Small intestine (tissue), 7 donors: ENCODE results near the gene MKNK1. TPM values are rescaled to one million over a fixed set of nuclear protein-coding genes. Genes with fewer than 3 reads are reported as not detected.
A peak's percentile ranks its signal among the peaks of the same experiment; 100 is the strongest.

Experiments
- DNase-seq, 2 donors: peaks; one replicate each; pipeline versions ENCODE4 v3.0.0 to v3.0.0-alpha.2; 2013
- FAIRE-seq: peaks from 2 replicates; lab custom pipeline; 2012; peaks lifted over from hg19 to GRCh38; lab: Jason Lieb, UNC
- H3K27ac ChIP-seq, 3 donors: one replicate each; pipeline ENCODE4 v1.5.1; 2013; ENCODE audit warnings: low read length in 2 of 3, mild to moderate bottlenecking in 2 of 3, control low read depth in 1 of 3, inconsistent platforms in 1 of 3, low read depth in 1 of 3, moderate library complexity in 1 of 3
- H3K27me3 ChIP-seq, 3 donors: one replicate each; pipeline ENCODE4 v1.6.1; 2013; ENCODE audit warnings: low read length in 3 of 3, inconsistent platforms in 1 of 3; ENCODE audit not compliant: control insufficient read depth in 3 of 3, insufficient read depth in 3 of 3
- H3K36me3 ChIP-seq, 3 donors: one replicate each; pipeline ENCODE4 v1.6.1; 2013; ENCODE audit warnings: low read length in 3 of 3, inconsistent platforms in 1 of 3, low read depth in 1 of 3, mild to moderate bottlenecking in 1 of 3, moderate library complexity in 1 of 3; ENCODE audit not compliant: control insufficient read depth in 3 of 3, insufficient read depth in 2 of 3
- H3K4me1 ChIP-seq, 3 donors: one replicate each; pipeline ENCODE4 v1.6.1; 2013; ENCODE audit warnings: low read length in 2 of 3, inconsistent platforms in 1 of 3, low read depth in 1 of 3, mild to moderate bottlenecking in 1 of 3, moderate library complexity in 1 of 3; ENCODE audit not compliant: control insufficient read depth in 3 of 3, insufficient read depth in 2 of 3
- H3K4me3 ChIP-seq, 3 donors: one replicate each; pipeline ENCODE4 v1.5.1; 2013; ENCODE audit warnings: low read length in 3 of 3, control low read depth in 1 of 3, inconsistent platforms in 1 of 3, low read depth in 1 of 3, mild to moderate bottlenecking in 1 of 3, moderate library complexity in 1 of 3
- H3K9me3 ChIP-seq, 2 donors: one replicate each; pipeline ENCODE4 v1.6.1; 2013; ENCODE audit warnings: low read depth in 1 of 2, low read length in 1 of 2; ENCODE audit not compliant: control insufficient read depth in 2 of 2, insufficient read depth in 1 of 2
- WGBS, 3 donors: extraction: QIAGEN DNeasy Blood & Tissue Kit; methylation state at CpG; one replicate each; pipeline ENCODE4 v1.1.7; 2013; 5-methylcytosine and 5-hydroxymethylcytosine counted together
- polyA plus RNA-seq, 4 donors: library from polyadenylated mRNA; stranded (reverse) in 3 of 4; unstranded in 1 of 4; fragments of 200-250 nt in 3 of 4; fragments of 120-200 nt in 1 of 4; gene quantifications; one replicate each; pipeline versions ENCODE4 v1.2.1 to v1.2.3, GENCODE V29; 2013
- donor health status: healthy with polysubstance abuse.
- donor health status: control.
- donor health status: control.
- donor health status: Bipolar disorder and iron deficiency.
- donor health status: healthy.

The MKNK1 gene
- polyA plus RNA-seq, 4 donors: 20.2 to 42.5 (median 33.5) TPM

- H3K27me3 ChIP-seq: peaks cover 3 to 67% (median 19%) of the 10 kb centered on the region in 3 donors
- 31 to 60% (median 31%) methylated on average over 3 of the region's 3 CpGs for WGBS, 3 donors
These were observed 72.0 kb downstream of the MKNK1 start for GRCh38 chr1:46532095-46532494.

DNA sequence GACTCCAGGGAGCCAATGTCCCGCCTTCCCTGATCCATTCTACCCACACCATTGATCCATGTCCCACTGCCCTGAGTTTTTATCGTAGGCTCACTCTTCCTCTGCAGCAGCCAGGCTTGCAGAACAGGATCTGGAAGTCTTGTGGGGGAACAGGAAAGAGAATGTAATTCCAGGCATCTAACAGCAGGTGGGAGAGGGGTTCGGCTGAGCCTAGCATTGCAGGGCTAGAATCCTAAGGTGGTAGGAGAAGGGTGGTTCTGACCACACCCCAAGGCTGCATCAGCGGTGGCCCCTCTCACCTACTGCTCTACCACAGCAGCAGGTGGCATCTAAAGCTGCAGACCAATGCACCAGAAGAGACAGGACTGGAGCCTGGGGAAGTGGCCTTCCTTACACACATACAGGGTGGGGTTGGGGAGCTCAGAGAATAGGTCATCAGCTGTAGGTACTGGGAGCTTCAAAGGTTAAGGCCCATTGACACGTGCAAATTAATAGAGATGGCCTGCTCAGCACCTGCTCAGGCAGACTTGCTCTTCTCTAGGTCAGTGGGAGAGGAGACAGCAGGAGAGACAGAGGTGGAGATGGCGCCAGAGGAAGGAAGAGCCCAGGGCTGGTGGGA is 73.2 kb downstream of the MKNK1 start:
- FAIRE-seq (no peak), DNase-seq (peak in 1 of 2 donors; percentile 58)
- Histone ChIP-seq H3K27me3 (peaks cover 3 to 77% (median 18%) of the 10 kb centered on the region in 3 donors), H3K4me1 (peaks cover 0 to 20% (median 5%) of the 10 kb centered on the region in 3 donors), H3K27ac (no peak overlapping the region), H3K4me3 (no peak overlapping the region), H3K36me3 (no peaks in the 10 kb centered on the region), H3K9me3 (no peaks in the 10 kb centered on the region)
- WGBS, 3 donors: 31 to 48% (median 48%) methylated on average over 6 of the region's 6 CpGs

More at GRCh38 chr1:46532095-46532494, 72.0 kb downstream of the MKNK1 start:
- H3K36me3 ChIP-seq: no peaks in the 10 kb centered on the region
- no peak overlapping the region for H3K4me3 ChIP-seq
- DNase-seq: no peak
- peaks cover 0 to 14% (median 0%) of the 10 kb centered on the region in 3 donors for H3K4me1 ChIP-seq
- no peak overlapping the region for H3K27ac ChIP-seq
- no peak for FAIRE-seq
- no peaks in the 10 kb centered on the region for H3K9me3 ChIP-seq

DNA sequence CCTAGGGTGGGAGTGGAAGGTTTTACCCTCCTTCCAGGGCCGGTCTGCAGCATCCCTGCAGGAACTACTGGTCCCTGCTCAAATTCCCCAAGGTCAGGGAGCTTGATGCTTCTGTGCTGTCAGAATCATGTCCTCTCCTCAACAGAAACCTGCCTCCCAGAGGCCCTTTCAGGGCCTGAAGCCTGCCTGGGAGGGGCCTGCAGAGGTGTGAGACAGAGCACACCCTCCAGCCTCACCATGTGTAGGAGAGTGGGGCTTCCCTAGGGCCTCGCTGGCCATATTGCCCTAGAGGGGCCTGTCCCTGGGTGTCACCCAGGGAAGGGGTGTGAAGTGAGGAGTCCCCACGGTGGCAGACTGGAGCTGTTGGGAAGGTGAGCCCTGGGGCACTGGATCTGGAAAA is 73.8 kb downstream of the MKNK1 start:
- Histone ChIP-seq H3K27me3 (peaks cover 3 to 80% (median 20%) of the 10 kb centered on the region in 3 donors), H3K36me3 (no peaks in the 10 kb centered on the region), H3K9me3 (no peaks in the 10 kb centered on the region), H3K4me3 (no peak overlapping the region), H3K4me1 (peaks cover 0 to 20% (median 5%) of the 10 kb centered on the region in 3 donors), H3K27ac (no peak overlapping the region)
- DNase-seq: no peak
- FAIRE-seq: no peak
- WGBS, 3 donors: 53 to 72% (median 56%) methylated on average over 3 of the region's 3 CpGs

GRCh38 chr1:46529031-46529630 is 74.9 kb downstream of the MKNK1 start:
- peaks cover 0 to 20% (median 5%) of the 10 kb centered on the region in 3 donors for H3K4me1 ChIP-seq
- DNase-seq (no peak), FAIRE-seq (no peak)
- no peak overlapping the region for H3K4me3 ChIP-seq
- WGBS, 3 donors: 48 to 53% (median 48%) methylated on average over 4 of the region's 4 CpGs
- H3K27me3 ChIP-seq: peaks cover 3 to 81% (median 18%) of the 10 kb centered on the region in 3 donors
- no peaks in the 10 kb centered on the region for H3K9me3 ChIP-seq
- no peak overlapping the region for H3K27ac ChIP-seq
- H3K36me3 ChIP-seq: no peaks in the 10 kb centered on the region

- DNase-seq (no peak), FAIRE-seq (no peak)
- Histone ChIP-seq H3K9me3 (no peaks in the 10 kb centered on the region), H3K36me3 (no peaks in the 10 kb centered on the region), H3K27ac (no peak overlapping the region), H3K4me1 (peaks cover 0 to 17% (median 5%) of the 10 kb centered on the region in 3 donors), H3K4me3 (no peak overlapping the region), H3K27me3 (peaks cover 2 to 80% (median 15%) of the 10 kb centered on the region in 3 donors)
- 33 to 36% (median 36%) methylated on average over 11 of the region's 11 CpGs for WGBS, 3 donors
These were observed 75.6 kb downstream of the MKNK1 start for GRCh38 chr1:46528297-46528955.

DNA sequence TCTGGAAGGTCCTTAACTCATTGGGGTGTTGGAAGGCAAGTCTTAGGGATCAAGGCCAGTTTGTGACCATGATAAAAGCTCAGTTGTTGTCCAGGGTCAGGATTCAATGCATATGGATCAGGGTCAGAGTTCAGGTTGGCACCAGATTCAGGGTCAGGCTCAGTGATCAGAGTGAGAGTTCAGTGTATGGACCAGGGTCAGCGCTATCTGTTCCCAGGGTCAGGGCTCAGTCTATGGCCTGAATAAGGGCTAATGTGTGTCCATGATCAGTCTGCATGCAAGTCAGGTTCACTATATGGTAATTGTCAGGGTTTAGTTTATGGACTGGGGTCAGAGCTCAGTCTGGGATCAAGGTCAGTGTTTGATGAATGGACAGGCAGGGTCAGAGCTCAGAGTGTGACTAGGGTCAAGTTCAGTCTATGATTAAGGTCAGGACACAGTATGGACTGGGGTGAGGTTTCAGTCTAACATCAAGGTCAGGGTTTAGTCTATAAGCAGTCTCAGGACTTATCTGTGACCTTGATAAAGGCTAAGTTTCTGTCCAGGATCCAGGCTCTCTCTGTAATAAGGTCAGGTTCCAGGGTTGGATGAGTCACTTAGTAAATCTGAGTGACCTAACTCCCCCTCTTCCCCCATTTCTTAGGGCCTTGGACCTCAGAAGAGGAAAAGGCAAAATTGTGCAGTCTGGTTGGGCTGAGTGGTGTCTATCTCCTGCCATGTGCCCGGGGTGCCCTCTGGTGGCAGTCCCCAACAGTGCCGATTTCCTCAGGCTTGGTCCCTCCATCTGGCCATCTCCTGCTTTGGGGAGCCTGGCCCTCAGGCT is 76.4 kb downstream of the MKNK1 start:
- Histone ChIP-seq H3K36me3 (no peaks in the 10 kb centered on the region), H3K4me1 (peaks cover 0 to 15% (median 5%) of the 10 kb centered on the region in 3 donors), H3K27me3 (peaks cover 0 to 84% (median 14%) of the 10 kb centered on the region in 3 donors), H3K4me3 (no peak overlapping the region), H3K9me3 (no peaks in the 10 kb centered on the region), H3K27ac (no peak overlapping the region)
- peak; percentile 77 to 79 for DNase-seq
- FAIRE-seq: no peak
- WGBS, 3 donors: 26 to 32% (median 29%) methylated on average over 3 of the region's 3 CpGs

GRCh38 chr1:46526691-46527291 is 77.3 kb downstream of the MKNK1 start:
- Histone ChIP-seq H3K36me3 (no peaks in the 10 kb centered on the region), H3K9me3 (no peaks in the 10 kb centered on the region), H3K4me1 (peaks cover 0 to 12% (median 8%) of the 10 kb centered on the region in 3 donors), H3K4me3 (no peak overlapping the region), H3K27ac (no peak overlapping the region), H3K27me3 (peaks cover 0 to 79% (median 8%) of the 10 kb centered on the region in 3 donors)
- WGBS, 3 donors: 19 to 34% (median 28%) methylated on average over 13 to 14 of the region's 14 CpGs
- no peak for FAIRE-seq
- peak; percentile 45 to 73 for DNase-seq
